ENCODE data around the gene HDGFL2. TPM values are rescaled to one million over a fixed set of nuclear protein-coding genes. Genes with fewer than 3 reads are reported as not detected.

The HDGFL2 gene
- total RNA-seq, 2 donors from 2014 or later = 40.8 to 61.8 TPM

GRCh38 chr19:4471403-4472173 is 509 bp upstream of the HDGFL2 start:
- peak overlapping the region; percentile 82 to 88 for H3K4me3 ChIP-seq
- H3K27me3 ChIP-seq (replicated peaks; ENCODE audit: insufficient read depth) = no peaks in the 10 kb centered on the region
- intact Hi-C loops (cut with DNase I) = loop anchor here (5.0 kb wide), 1 partner anchor 46 kb away; the partner anchor contains the start of gene PLIN4
- peak; percentile 99 for DNase-seq (ENCODE audit: low spot score)
- H3K36me3 ChIP-seq = no peaks in the 10 kb centered on the region
- peak; percentile 64 for TF ChIP-seq POLR2A (IDR thresholded peaks at IDR 0.05)
- peak; percentile 95 for TF ChIP-seq POLR2AphosphoS5 (IDR thresholded peaks at IDR 0.05)
- TF ChIP-seq, protein P1, sequence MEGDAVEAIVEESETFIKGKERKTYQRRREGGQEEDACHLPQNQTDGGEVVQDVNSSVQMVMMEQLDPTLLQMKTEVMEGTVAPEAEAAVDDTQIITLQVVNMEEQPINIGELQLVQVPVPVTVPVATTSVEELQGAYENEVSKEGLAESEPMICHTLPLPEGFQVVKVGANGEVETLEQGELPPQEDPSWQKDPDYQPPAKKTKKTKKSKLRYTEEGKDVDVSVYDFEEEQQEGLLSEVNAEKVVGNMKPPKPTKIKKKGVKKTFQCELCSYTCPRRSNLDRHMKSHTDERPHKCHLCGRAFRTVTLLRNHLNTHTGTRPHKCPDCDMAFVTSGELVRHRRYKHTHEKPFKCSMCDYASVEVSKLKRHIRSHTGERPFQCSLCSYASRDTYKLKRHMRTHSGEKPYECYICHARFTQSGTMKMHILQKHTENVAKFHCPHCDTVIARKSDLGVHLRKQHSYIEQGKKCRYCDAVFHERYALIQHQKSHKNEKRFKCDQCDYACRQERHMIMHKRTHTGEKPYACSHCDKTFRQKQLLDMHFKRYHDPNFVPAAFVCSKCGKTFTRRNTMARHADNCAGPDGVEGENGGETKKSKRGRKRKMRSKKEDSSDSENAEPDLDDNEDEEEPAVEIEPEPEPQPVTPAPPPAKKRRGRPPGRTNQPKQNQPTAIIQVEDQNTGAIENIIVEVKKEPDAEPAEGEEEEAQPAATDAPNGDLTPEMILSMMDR (IDR thresholded peaks at IDR 0.05) = no peak
- H3K27ac ChIP-seq = peak overlapping the region; percentile 72 to 86
- H3K4me1 ChIP-seq (replicated peaks) = peaks cover 11% of the 10 kb centered on the region
- H3K9me3 ChIP-seq = no peaks in the 10 kb centered on the region
- WGBS = under 1% methylated on average over 33 of the region's 33 CpGs

- Histone ChIP-seq H3K9me3 (no peaks in the 10 kb centered on the region), H3K4me1 (replicated peaks) (peaks cover 11% of the 10 kb centered on the region), H3K36me3 (no peaks in the 10 kb centered on the region), H3K27ac (peak overlapping the region; percentile 57 to 60), H3K27me3 (replicated peaks; ENCODE audit: insufficient read depth) (no peaks in the 10 kb centered on the region), H3K4me3 (peak overlapping the region; percentile 82 to 88)
- TF ChIP-seq POLR2AphosphoS5 (IDR thresholded peaks at IDR 0.05) = no peak
- TF ChIP-seq, protein P1 (IDR thresholded peaks at IDR 0.05) = no peak
- TF ChIP-seq POLR2A (IDR thresholded peaks at IDR 0.05) = no peak
- WGBS = 14% methylated on average over 25 of the region's 25 CpGs
- intact Hi-C loops (cut with DNase I) = loop anchor here (5.0 kb wide), 1 partner anchor 44 kb away; the partner anchor contains the start of gene PLIN4
- no peak for DNase-seq (ENCODE audit: low spot score)
These were observed 1.1 kb downstream of the HDGFL2 start for GRCh38 chr19:4473011-4473762.

GRCh38 chr19:4473763-4474513 is 1.8 kb downstream of the HDGFL2 start:
- TF ChIP-seq POLR2AphosphoS5 (IDR thresholded peaks at IDR 0.05) (no peak), POLR2A (IDR thresholded peaks at IDR 0.05) (no peak)
- TF ChIP-seq, protein P1 (IDR thresholded peaks at IDR 0.05) = no peak
- DNase-seq (ENCODE audit: low spot score) = no peak
- Histone ChIP-seq H3K36me3 (no peaks in the 10 kb centered on the region), H3K27ac (no peak overlapping the region), H3K9me3 (no peaks in the 10 kb centered on the region), H3K4me1 (replicated peaks) (peaks cover 11% of the 10 kb centered on the region), H3K27me3 (replicated peaks; ENCODE audit: insufficient read depth) (no peaks in the 10 kb centered on the region), H3K4me3 (peak overlapping the region in 1 of 2 donors; percentile 88)
- 25% methylated on average over 23 of the region's 23 CpGs for WGBS
- intact Hi-C loops (cut with DNase I) = loop anchor here (5.0 kb wide), 1 partner anchor 43 kb away; the partner anchor contains the start of gene PLIN4

DNA sequence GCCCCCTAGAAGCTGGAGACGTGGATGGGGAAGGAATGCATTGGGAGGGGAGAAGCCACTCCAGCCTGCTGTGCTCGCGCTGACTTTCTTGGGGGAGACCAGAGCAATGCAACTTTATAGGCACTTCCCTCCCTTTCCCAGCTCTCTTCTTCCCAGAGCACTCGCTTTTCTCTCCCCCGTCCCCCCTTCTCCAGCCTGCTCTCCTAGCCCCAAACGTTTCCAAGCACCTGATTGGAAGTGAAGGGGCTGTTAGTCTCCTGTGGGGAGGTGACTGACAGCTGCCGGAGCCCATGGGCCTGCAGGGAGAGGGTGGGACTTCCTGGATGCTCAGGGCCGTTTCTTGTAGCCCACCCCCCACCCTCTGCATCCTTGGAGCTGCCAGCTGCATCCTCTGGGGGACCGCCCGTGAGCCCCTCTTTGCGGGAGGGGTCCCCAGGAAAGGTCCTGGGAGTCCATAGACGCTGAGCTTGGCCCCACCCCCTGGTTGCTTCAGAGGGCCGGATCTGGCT is 2.5 kb downstream of the HDGFL2 start:
- TF ChIP-seq, protein P1 (IDR thresholded peaks at IDR 0.05) = no peak
- TF ChIP-seq POLR2A (IDR thresholded peaks at IDR 0.05) (no peak), POLR2AphosphoS5 (IDR thresholded peaks at IDR 0.05) (peak; percentile 32)
- no peaks in the 10 kb centered on the region for H3K9me3 ChIP-seq
- H3K4me3 ChIP-seq = no peak overlapping the region
- no peak for DNase-seq (ENCODE audit: low spot score)
- no peak overlapping the region for H3K27ac ChIP-seq
- no peaks in the 10 kb centered on the region for H3K27me3 ChIP-seq (replicated peaks; ENCODE audit: insufficient read depth)
- intact Hi-C loops (cut with DNase I) = loop anchor here (5.0 kb wide), 1 partner anchor 43 kb away; the partner anchor contains the start of gene PLIN4
- WGBS = 19% methylated on average over 13 of the region's 13 CpGs
- H3K4me1 ChIP-seq (replicated peaks) = peaks cover 11% of the 10 kb centered on the region
- H3K36me3 ChIP-seq = no peaks in the 10 kb centered on the region

Measured in prostate gland (tissue), 2 donors.